Sigmoid colon (tissue), 7 donors: ENCODE data around the gene CSNK1G2. TPM values are rescaled to one million over a fixed set of nuclear protein-coding genes. Genes with fewer than 3 reads are reported as not detected.

Source experiments
- DNase-seq: peaks from one replicate; pipeline ENCODE4 v3.0.0-alpha.2; 2019
- H3K27ac ChIP-seq, 4 donors: fragments of 200-600 bp; sonication (generic); one replicate each; pipeline ENCODE4 v1.5.1; 2016 to 2019; ENCODE audit warnings: mild to moderate bottlenecking in 1 of 4
- H3K27me3 ChIP-seq, 3 donors: fragments of 200-600 bp; sonication (generic); one replicate each; pipeline ENCODE4 v1.5.1; 2019; ENCODE audit warnings: mild to moderate bottlenecking in 1 of 3
- H3K36me3 ChIP-seq, 4 donors: fragments of 200-600 bp; sonication (generic); one replicate each; pipeline ENCODE4 v1.5.1; 2016 to 2019
- H3K4me1 ChIP-seq, 4 donors: fragments of 200-600 bp; sonication (generic); one replicate each; pipeline ENCODE4 v1.5.1; 2017 to 2019
- H3K4me3 ChIP-seq, 4 donors: fragments of 200-600 bp; sonication (generic); one replicate each; pipeline ENCODE4 v1.5.1; 2017 to 2019; ENCODE audit warnings: mild to moderate bottlenecking in 2 of 4, moderate library complexity in 1 of 4
- H3K9me3 ChIP-seq, 4 donors: fragments of 200-600 bp in 3 of 4; sonication (generic) in 3 of 4; one replicate each; pipeline versions ENCODE4 v1.5.1 to v1.6.1; 2013 to 2019
- CTCF ChIP-seq, 4 experiments: fragments of 450-650 bp in 3 of 4; fragments of 200-600 bp in 1 of 4; IDR thresholded peaks; one replicate each; pipeline ENCODE4 v1.5.1; 2016 to 2019; ENCODE audit warnings: antibody characterized with exemption in 4 of 4, mild to moderate bottlenecking in 3 of 4, moderate library complexity in 2 of 4
- EP300 ChIP-seq, 4 donors: sonication (generic); formaldehyde crosslinking; IDR thresholded peaks; one replicate each; pipeline ENCODE4 v1.6.1; 2017; ENCODE audit warnings: antibody characterized with exemption in 4 of 4
- POLR2A ChIP-seq, 2 donors: fragments of 450-650 bp; IDR thresholded peaks; one replicate each; pipeline ENCODE4 v1.6.1; 2016; ENCODE audit warnings: antibody characterized with exemption in 2 of 2, mild to moderate bottlenecking in 2 of 2, moderate library complexity in 2 of 2
- POLR2AphosphoS5 ChIP-seq, 4 donors: sonication (generic); formaldehyde crosslinking; IDR thresholded peaks; one replicate each; pipeline ENCODE4 v1.6.1; 2017; ENCODE audit warnings: antibody characterized with exemption in 4 of 4
- WGBS, 2 donors: extraction: QIAGEN DNeasy Blood & Tissue Kit; methylation state at CpG; one replicate each; pipeline ENCODE4 v1.1.7; 2013; 5-methylcytosine and 5-hydroxymethylcytosine counted together
- intact Hi-C: fragments of 100-400 bp; cut with DNase I; formaldehyde crosslinking; loops from one replicate; pipeline ENCODE4 v1.15.1; 2023
- polyA plus RNA-seq, 3 donors: library from polyadenylated mRNA; stranded (reverse); fragments of 200-250 nt; gene quantifications; one replicate each; pipeline ENCODE4 v1.2.3, GENCODE V29; 2013
- total RNA-seq, 4 donors: library from RNA; depleted of rRNA; stranded (reverse); fragments of >200 nt; gene quantifications; one replicate each; pipeline ENCODE4 v1.1.0, GENCODE V29; 2016
- donor health status: healthy with polysubstance abuse.
- donor health status: Bipolar disorder and iron deficiency.
- donor health status: healthy.

CSNK1G2 gene
- total and polyA plus RNA-seq, 7 donors, result 24.6 to 91.1 (median 35.9) TPM

GRCh38 chr19:1950640-1951039 lies 9.7 kb downstream of the CSNK1G2 start:
- H3K4me1 ChIP-seq, result peaks cover 0 to 4% (median 0%) of the 10 kb centered on the region in 4 donors
- H3K27ac ChIP-seq, result no peak overlapping the region
- WGBS, 2 donors, result 96 to 97% methylated on average over 16 of the region's 16 CpGs
- TF ChIP-seq CTCF (IDR thresholded peaks at IDR 0.05) (no peak), EP300 (IDR thresholded peaks at IDR 0.05) (no peak), POLR2A (IDR thresholded peaks at IDR 0.05) (no peak), POLR2AphosphoS5 (IDR thresholded peaks at IDR 0.05) (no peak)
- H3K36me3 ChIP-seq, result peaks cover 0 to 13% (median 4%) of the 10 kb centered on the region in 4 donors
- H3K4me3 ChIP-seq, result no peak overlapping the region
- H3K9me3 ChIP-seq, result no peaks in the 10 kb centered on the region
- intact Hi-C loops, result no loop called here
- no peak for DNase-seq
- no peaks in the 10 kb centered on the region for H3K27me3 ChIP-seq

GRCh38 chr19:1952635-1953034 lies 11.7 kb downstream of the CSNK1G2 start:
- no peak for DNase-seq
- intact Hi-C loops, result no loop called here
- no peak overlapping the region for H3K4me3 ChIP-seq
- TF ChIP-seq EP300 (IDR thresholded peaks at IDR 0.05) (no peak), POLR2AphosphoS5 (IDR thresholded peaks at IDR 0.05) (no peak), CTCF (IDR thresholded peaks at IDR 0.05) (no peak), POLR2A (IDR thresholded peaks at IDR 0.05) (no peak)
- peaks cover 0 to 13% (median 8%) of the 10 kb centered on the region in 4 donors for H3K4me1 ChIP-seq
- H3K9me3 ChIP-seq, result no peaks in the 10 kb centered on the region
- peaks cover 0 to 13% (median 4%) of the 10 kb centered on the region in 4 donors for H3K36me3 ChIP-seq
- 93% methylated on average over 21 of the region's 21 CpGs for WGBS, 2 donors
- no peak overlapping the region for H3K27ac ChIP-seq
- no peaks in the 10 kb centered on the region for H3K27me3 ChIP-seq

GRCh38 chr19:1953037-1953436 lies 12.1 kb downstream of the CSNK1G2 start:
- WGBS, 2 donors, result 93 to 94% methylated on average over 19 of the region's 19 CpGs
- TF ChIP-seq POLR2A (IDR thresholded peaks at IDR 0.05), result no peak
- no peak for TF ChIP-seq CTCF (IDR thresholded peaks at IDR 0.05)
- TF ChIP-seq POLR2AphosphoS5 (IDR thresholded peaks at IDR 0.05), result no peak
- no peak for TF ChIP-seq EP300 (IDR thresholded peaks at IDR 0.05)
- intact Hi-C loops, result no loop called here
- no peak for DNase-seq
- Histone ChIP-seq H3K9me3 (no peaks in the 10 kb centered on the region), H3K27ac (no peak overlapping the region), H3K36me3 (peaks cover 0 to 13% (median 4%) of the 10 kb centered on the region in 4 donors), H3K4me1 (peaks cover 0 to 17% (median 10%) of the 10 kb centered on the region in 4 donors), H3K27me3 (no peaks in the 10 kb centered on the region), H3K4me3 (no peak overlapping the region)

GRCh38 chr19:1953441-1954094 lies 12.6 kb downstream of the CSNK1G2 start:
- Histone ChIP-seq H3K4me1 (peaks cover 0 to 19% (median 11%) of the 10 kb centered on the region in 4 donors), H3K9me3 (no peaks in the 10 kb centered on the region), H3K27ac (no peak overlapping the region), H3K4me3 (no peak overlapping the region), H3K27me3 (no peaks in the 10 kb centered on the region), H3K36me3 (peaks cover 0 to 13% (median 4%) of the 10 kb centered on the region in 4 donors)
- intact Hi-C loops, result no loop called here
- 92 to 94% methylated on average over 32 of the region's 32 CpGs for WGBS, 2 donors
- no peak for TF ChIP-seq POLR2A (IDR thresholded peaks at IDR 0.05)
- TF ChIP-seq CTCF (IDR thresholded peaks at IDR 0.05), result no peak
- TF ChIP-seq POLR2AphosphoS5 (IDR thresholded peaks at IDR 0.05), result no peak
- TF ChIP-seq EP300 (IDR thresholded peaks at IDR 0.05), result no peak
- no peak for DNase-seq
